T-helper 1 cell treated with Interleukin-12 subunit alpha and Interleukin-12 subunit beta and Interleukin-4 antibody, amounts not matched to agents 30 μg/mL and 1 μg/mL, for 36 hours (primary cell): ENCODE measurements around the gene ACER1.

ENCODE experiments used
- H3K27ac Mint-ChIP-seq: one replicate; pipeline ENCODE4 v1.8.0; 2021; ENCODE audit warnings: mild to moderate bottlenecking, mixed read lengths
- H3K27me3 Mint-ChIP-seq: one replicate; pipeline ENCODE4 v1.8.0; 2021; ENCODE audit warnings: low read depth, mixed read lengths
- H3K36me3 Mint-ChIP-seq: one replicate; pipeline ENCODE4 v1.8.0; 2021; ENCODE audit warnings: low read depth, mixed read lengths
- H3K4me1 Mint-ChIP-seq: one replicate; pipeline ENCODE4 v1.8.0; 2021; ENCODE audit warnings: low read depth, mixed read lengths
- H3K4me3 Mint-ChIP-seq: one replicate; pipeline ENCODE4 v1.8.0; 2021; ENCODE audit warnings: mild to moderate bottlenecking, moderate library complexity, mixed read lengths
- H3K9me3 Mint-ChIP-seq: one replicate; pipeline ENCODE4 v1.8.0; 2021; ENCODE audit warnings: mixed read lengths

ACER1 gene

DNA sequence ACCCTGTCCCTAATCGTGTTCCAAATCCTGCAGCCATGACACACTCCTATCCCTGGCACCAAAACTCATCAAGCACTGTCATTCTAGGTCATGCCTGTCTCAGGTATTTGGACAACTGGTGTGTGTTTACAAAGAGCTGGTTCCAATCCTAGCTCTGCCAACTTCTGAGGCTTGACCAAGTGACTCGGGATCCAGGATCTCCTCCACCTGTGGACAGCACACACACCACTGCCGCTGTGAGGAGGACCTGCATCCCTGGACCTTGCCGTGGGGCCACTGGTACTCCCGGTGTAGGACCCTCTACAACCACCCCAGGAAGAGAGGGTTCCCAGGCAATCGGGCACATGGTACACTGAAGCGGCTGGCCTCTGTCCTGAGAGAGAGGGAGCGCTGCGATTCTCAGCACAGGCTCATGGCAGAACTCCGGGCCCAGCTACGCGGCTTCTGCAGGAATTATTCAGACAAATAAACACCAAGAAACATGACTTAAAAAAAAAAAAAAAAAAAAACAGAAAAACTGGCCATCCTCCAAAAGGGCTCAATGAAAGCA is 74.0 kb downstream of the ACER1 start:
- H3K4me1 Mint-ChIP-seq: no peaks in the 10 kb centered on the region
- H3K27me3 Mint-ChIP-seq: no peaks in the 10 kb centered on the region
- peaks cover 11% of the 10 kb centered on the region for H3K36me3 Mint-ChIP-seq
- H3K9me3 Mint-ChIP-seq: no peaks in the 10 kb centered on the region
- H3K4me3 Mint-ChIP-seq: no peak overlapping the region
- H3K27ac Mint-ChIP-seq: no peak overlapping the region

DNA sequence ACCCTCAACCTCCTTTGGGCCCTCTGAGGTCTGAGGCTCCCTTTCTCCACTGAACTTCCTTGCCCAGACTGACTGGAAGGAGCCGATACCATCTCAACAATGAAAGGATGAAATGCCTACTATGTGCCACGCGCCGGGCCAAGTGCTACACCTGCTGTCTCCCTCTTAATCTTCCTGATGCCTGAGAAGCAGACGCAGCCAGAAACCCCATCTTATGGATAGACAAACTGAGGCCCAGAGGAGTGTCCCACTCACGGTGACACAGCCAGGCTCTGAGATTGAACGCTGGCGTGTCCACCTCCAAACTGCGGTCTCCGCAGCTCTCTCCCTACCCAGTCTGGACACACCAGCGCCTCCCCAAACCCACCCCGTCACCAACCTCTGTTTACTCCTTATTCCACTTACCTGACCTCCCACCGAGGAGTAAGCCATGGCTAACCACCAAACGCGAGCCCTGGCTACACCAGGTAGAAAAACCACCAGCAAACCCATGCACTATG is 74.5 kb downstream of the ACER1 start:
- H3K4me3 Mint-ChIP-seq: no peak overlapping the region
- peaks cover 11% of the 10 kb centered on the region for H3K36me3 Mint-ChIP-seq
- H3K4me1 Mint-ChIP-seq: no peaks in the 10 kb centered on the region
- no peaks in the 10 kb centered on the region for H3K9me3 Mint-ChIP-seq
- H3K27me3 Mint-ChIP-seq: no peaks in the 10 kb centered on the region
- no peak overlapping the region for H3K27ac Mint-ChIP-seq
